Activated CD4-positive, alpha-beta T cell treated with anti-CD3 and anti-CD28 coated beads, Interleukin-2, amount 50 U/mL, for 16 hours (primary cell): Measurements from ENCODE around the gene RESP18.
"Not testable (repeated sequence)": the region's sequence is repeated elsewhere in the genome, so short reads cannot be mapped to it uniquely, and the experiment has no call there.

Experiments used
- DNase-seq: peaks from one replicate; pipeline ENCODE4 v3.0.0-alpha.2; 2020

The RESP18 gene

DNA sequence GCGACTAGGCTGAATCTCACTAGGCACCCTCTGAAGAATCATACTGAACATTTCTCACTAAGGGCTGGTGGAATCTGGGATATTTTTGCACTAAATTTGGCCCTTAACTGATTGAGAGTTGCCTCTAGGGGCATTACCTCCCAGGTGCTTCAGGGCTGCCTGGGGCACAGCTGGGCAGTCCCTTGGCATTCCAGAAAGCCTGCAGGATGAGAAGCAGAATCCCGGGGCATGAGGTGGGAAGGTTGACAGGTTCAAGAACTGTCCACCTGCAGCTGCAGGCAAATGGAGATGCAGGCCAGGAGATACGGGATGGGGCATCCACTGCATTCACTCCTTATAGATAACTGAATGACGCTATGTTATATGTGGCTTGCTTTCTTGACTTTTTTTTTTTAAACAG is 7.4 kb downstream of the RESP18 start:
- DNase-seq, result no peak

DNA sequence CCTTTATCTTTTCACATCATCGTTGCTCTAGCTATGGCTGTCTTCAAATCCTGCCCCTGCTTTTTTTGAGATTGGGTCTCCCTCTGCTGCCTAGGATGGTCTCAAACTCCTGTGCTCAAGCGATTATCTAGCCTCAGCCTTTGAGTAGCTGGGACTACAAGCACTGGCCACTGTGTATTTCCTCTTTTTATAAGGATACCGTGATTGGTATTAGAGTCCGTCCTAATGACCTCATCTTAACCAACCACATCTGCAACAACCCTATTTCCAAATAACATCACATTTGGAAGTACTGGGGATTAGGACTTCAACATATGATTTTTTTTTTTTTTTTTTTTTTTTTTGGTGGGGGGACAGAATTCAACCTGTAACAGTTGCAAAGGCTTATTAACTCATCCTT is 9.1 kb downstream of the RESP18 start:
- DNase-seq, result no peak

DNA sequence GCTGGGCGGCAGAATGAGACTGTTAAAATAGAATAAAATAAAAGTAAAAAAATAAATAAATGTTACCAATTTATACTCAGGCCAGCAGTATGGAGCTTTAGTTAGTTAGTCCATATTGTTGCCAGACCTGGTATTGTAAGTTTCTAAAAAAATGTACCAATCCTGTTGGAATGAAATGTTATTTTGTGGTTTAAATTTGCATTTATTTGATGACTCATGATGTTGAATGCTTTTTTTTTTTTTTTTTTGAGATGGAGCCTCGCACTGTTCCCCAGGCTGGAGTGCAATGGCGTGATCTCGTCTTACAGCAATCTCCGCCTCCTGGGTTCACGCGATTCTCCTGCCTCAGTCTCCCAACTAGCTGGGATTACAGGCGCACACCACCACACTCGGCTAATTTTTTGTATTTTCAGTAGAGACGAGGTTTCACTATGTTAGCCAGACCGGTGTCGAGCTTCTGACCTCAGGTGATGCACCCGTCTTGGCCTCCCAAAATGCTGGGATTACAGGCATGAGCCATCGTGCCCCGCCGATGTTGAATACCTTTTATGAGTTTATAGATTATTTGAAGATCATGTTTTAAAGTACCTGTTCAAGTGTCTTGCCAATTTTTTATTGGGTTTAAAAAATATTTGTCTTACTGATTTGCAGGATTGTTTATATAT is 17.6 kb downstream of the RESP18 start:
- DNase-seq, result no peak

DNA sequence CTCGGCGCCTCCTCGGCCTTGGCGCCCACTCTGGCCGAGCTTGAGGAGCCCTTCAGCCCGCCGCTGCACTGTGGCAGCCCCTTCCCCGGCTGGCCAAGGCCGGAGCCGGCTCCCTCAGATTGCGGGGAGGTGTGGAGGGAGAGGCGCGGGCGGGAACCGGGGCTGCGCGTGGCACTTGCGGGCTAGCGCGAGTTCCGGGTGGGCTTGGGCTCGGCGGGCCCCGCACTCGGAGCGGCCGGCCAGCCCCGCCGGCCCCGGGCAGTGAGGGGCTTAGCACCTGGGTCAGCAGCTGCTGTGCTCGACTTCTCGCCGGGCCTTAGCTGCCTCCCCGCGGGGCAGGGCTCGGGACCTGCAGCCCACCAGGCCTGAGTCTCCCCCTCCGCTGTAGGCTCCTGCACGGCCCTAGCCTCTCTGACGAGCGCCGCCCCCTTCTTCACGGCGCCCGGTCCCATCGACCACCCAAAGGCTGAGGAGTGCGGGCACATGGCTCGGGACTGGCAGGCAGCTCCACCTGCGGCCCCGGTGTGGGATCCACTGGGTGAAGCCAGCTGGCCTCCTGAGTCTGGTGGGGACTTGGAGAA is 19.8 kb downstream of the RESP18 start:
- DNase-seq, result not testable (repeated sequence)

DNA sequence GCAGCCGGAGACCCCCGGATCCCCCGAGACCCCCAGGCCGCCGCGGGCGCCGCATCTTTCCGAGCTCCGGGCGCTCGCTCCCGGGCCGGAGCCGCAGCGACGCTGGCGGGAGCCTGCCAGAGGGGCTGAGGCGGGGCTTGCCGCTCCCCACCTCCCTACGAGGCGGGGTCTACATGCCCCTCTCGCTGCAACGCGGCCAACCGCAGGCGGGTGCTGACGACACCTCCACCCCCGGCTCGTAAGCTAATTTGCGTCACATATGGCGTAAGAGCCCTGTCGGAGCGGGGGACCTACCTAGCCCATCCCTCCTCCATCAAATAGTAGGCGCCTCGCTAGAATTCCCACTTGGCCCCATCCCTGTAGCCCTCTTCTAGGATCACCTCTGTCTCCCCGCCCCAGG is 23.3 kb downstream of the RESP18 start, which contains the start of gene PTPRN:
PTPRN (minus strand) TSS at position 124 of the 400 bp plus-strand sequence; CDS start at position 55, 69 bp downstream.
- no peak for DNase-seq

DNA sequence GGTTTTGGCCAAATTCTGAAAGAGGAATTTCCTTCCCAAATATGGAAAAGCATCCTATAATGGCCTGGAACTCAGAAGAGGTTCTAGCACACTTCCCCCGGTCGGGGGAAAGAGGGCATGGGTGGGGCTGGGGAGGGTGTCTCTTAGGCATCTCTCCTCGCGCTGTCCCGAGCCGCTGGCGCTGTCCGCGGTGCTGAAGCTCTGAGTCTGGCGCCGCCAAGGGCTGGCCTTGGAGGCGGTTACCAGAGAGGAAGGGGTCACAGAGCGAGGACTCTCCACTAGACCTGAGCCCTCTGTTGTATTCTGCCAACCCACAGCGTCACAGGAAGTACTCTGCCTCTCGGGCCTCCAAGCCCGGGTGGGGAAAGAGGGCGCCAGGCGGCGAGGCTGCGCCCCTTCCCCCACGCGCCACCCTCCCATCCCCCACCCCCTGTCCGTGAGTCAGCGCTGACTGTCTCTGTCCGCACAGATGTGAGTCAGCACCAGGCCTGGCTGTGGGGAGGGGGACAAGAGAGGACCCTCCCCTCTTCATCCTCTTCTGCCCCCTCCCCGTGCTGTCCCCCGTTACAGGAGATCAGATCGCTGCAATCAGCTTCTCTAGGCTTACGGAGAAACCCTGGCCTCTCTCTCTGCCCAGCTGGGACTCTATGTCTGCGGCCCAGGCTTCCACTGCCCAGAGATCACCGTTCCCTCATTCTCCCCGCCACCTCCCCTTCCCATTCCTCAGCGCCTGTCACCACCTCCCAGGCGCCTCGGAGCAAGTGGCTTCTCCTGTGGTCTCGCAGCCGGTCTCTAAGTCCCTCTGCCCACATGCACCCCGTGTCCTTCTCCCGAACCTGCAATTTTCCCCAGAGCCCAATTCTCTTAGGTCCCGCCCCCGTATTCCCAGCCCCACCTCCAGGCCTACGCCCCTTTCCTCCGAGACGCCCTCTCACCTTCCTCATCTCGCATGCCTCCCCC is 24.1 kb downstream of the RESP18 start:
- peak; percentile 58 for DNase-seq

DNA sequence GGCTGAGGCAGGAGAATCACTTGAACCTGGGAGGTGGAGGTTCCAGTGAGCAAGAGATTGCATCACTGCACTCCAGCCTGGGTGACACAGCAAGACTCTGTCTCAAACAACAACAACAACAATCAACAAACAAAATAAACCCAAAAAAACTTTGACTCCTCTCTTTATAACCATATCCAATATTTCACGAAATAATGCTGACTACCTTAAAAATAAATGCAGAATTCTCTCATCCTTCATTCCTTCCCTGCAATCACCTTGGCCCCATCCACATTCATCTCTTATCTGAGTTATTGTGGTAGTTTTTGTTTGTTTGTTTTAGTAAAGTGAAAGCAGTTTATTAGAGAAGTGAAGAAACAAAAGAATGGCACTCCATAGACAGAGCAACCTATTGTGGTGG is 26.5 kb downstream of the RESP18 start:
- DNase-seq, result no peak

DNA sequence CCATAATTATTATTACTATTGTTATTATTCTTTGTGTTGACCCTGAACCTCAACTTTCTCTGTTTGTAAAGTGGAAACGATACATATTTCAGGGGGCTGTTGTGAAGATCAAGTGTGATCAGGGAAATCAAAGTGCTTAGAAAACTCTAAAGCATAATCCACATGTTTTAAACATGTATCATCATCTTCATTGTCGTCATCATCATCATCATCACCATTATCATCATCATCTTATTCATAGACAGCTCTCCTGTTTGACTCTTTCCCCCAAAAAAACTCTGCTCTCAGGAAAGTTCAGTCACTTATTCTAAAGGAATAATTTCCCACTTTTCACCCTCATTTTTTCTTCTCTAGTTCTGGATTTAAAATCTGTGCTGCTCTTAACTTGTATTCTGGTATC is 28.3 kb downstream of the RESP18 start:
- no peak for DNase-seq

DNA sequence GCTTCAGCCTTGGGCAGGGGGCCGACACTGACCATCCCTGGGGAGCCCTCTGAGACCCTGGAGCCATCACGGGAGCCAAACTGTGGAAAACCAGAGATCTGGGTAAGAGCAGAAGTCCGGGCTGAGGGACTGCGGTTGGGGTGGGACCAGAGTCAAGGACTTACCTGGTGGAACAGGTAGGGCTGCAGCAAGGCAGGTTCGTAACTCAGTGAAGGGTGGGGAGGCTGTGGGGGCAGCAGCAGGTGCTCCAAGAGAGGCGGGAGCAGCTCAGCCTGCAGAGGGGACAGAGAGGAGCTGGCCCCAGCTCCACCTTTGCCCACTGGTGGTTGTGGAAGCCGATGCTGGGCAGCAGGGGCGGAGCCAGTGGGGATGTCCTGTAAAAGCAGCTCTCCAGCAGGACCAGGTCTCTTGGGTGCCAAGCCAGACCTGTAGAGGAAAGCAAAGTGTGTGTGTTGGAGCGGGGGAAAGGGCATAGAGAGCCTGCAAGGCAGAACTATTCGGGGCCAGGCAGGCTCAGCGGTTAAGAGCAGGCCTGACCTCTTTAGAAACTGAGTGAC is 30.1 kb downstream of the RESP18 start:
- no peak for DNase-seq

DNA sequence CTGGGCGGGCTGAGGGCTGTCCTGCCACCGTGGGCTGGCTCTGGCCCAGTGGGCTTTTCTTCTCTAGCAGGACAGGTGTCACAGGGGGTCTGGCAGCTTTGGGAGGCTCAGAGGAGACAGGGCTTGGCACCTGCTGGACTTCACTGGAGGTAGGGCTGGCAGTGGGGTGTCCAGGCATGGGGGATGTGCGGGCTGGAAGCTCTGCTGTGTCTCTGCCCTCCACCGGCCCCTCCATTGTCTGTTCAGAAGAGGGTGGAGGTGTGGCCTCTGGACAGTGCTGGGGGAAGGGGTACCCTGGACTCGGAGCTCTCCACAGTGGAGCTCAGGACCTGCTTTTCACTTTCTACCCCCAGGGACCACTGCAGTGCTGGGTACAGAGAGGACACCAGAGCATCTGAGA is 32.5 kb downstream of the RESP18 start:
- DNase-seq, result no peak

DNA sequence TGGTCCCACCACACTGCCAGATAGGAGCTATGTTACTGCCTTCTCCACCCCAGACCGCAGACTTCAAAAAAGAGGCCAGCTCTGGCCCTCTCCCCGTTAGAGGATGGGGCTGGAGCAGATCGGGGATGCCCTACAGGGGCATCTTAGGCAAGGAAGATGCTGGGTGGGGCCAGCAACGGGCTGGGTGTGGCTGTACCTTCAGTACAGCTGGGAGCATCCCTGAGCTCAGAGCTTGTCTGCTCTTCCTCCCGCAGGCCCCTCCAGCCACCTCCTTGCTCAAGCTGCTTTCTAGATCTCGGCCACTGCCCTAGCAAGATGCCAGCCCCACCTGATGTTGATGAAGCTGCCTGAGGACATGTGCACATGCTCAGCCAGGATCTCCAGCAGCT is 33.2 kb downstream of the RESP18 start:
- no peak for DNase-seq

DNA sequence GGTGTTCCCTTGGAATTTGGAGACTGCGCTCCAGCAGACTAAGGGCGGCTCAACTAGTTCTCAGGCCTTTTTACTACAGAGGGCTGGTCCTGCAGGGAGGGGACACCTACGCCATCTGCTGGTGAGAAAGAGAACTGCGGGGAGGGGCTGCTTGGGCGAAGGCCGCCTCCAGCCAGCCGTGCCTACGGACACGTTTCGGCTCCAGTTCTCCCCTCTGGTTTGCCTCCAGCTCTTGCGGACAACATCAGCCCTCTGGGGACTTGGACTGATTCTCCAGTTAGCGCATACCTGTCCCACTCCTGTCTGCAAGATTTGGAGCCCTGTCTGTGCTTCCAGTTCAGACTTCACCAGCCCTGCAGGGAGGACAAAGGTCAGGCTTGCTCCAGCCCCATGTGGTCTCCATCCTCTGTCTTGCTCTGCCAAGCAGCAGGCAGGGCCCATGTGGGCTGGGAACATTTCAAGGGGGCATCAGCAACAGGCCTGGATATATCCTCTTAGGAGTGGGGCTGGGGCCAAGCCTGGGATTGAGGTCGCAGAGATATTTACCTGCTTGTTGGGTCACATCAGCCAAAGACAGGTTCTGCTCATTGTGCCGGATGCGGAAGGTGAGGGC is 33.7 kb downstream of the RESP18 start:
- peak; percentile 90 for DNase-seq

DNA sequence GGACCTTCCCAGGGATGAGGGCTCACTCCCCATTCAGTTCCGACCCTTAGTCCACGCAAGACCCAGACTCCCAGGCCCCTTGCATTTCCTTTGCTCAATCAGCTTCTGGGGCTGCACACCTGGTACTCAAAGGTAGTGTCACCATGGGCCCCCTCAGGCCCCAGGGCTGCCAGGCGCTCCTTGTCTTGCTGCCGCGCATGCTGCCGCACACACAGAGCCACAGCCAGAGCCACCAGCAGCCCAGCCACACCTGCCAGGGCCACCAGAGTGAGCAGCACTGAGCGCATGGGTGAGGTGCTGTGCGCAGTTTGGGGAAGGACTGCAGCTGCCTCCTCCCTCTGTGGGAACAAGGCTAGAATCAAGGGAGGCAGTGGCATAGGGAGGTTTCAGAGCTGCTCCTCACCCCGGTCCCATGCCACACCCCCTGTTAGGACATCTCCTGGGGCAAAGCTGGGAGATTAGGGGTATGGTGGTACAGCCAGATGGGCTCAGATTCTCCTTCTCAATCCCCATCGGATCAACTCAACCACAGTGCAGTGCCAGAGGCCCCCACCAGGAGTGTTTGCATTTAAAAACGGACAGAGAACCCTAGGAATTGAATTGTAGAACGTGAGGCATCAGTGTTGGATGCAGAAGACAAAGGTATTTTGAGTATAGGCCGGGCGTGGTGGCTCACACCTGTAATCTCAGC is 34.6 kb downstream of the RESP18 start:
- DNase-seq, result no peak

DNA sequence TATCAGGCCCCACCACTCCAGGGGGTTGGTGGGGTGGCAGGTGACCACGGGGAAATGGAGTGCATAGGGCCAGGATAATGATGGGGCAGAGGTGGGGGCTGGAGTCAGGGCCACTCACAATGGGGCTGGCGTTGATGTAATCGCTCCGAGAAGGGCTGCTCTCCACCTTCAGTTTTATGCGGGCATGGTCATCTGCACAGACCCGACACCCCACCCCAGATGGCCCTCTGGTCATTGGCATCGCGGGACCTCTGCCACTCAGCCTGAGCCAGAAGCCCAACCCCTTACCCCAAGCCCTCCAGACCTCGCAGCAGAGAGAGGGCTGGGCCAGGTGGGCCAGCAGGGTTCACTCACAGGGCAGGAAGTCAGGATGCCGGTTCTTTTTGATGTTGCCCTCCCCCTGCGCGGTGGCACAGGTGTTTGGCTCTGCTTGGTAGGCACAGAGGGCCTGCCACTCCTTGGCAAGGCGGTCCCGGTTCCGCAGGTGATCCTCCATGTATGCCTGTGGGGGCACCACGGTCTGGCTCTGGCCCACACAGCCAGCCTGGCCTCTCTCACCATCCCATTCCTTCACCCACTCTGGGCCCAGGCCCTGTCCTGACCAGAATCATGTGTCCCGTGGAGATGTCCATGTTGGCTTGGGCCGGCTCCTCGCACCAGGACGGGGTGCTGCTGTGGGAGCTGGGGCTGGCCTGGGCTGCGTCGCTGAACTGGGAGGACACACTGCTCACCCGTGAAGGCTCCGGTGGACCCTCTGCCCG is 35.7 kb downstream of the RESP18 start:
- DNase-seq, result no peak

DNA sequence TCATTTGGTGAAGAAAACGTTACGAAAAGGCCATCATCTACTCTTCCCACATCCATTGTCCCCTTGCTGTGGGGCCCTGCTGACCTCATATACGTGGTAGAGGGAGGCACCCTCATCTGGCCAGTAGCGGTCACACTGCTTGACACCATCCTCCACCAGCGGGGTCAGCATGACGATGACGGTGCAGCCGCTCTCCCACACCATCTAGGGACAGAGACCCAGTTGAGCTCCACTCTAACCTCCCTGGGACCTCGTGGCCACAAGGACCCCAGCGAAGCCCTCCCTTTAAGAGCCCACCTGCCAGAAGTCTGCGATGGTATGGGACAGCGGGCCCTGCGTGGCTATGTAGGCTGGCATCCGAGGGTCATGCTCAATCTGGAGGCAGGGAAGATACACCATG is 36.4 kb downstream of the RESP18 start:
- DNase-seq, result no peak

DNA sequence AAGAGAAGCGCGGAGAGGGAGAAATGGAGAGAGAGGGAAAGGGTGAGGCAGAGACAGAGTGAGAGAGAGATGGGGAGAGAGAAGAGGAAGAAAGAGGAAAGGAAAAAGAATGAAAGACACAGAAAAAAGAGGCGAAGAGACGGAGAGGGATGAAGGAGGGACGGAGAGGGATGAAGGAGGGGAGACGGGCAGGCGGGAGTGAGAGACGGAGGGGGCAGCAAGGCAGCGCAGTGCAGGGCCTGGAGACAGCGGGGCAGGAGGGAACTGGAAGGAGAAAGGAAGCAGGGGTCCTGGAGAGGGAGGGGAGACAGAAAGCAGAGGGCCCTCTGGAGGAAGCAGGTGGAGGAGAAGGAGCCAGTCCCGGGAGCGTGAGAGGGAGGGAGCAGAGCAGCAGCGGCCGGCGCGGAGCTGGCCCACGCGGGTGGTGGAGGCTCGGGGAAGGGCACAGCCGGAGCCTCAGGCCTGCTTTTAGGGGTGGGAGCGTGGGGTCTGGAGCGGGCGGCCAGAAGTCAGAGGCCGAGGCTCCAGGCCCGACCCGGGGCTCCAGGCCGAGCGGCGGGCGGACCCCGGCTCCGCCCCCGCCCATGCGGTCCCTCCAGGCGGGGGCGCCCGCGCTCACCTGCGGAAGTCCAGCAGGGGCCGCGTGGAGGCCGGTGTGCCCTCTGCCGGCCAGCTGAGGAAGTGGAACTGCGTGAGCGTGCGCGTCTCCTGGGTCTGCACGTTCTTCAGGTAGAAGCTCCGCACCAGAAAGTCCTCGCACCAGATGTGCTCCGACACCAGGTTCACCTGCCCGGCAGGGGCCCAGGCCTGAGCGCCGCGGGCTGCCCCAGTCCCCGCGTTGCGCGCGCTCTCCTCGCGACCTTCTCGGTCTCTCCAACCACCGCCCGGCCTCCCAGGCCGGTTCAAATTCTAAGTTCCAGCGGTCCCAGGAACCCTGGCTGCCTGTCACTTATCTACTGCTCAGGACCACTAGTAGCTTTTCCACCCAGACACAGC is 37.9 kb downstream of the RESP18 start:
- DNase-seq, result peak; percentile 90

DNA sequence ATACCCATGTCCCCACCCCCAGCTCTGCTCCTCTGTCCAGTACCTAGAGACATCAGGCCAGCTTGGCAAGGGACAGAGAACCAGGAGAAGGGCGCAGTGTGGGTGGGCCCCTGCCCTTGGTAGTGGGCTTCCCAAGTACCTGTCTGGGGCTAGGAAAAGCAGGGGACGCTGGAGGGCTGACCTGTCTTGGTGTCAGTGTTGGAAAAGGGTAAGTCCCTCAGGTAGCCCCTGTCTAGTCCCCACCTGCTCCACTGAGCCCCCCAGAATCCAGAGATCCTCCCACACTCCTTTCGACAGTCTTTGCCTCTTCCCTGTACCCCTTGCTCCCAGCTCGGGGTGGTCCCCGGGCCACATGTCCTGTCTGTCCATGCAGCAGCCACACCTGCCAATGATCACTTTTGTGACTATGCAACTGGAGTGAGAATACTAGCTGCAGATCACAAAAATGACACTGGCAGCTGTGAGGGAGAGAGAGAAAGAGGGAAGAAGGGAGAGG is 38.8 kb downstream of the RESP18 start:
- no peak for DNase-seq

DNA sequence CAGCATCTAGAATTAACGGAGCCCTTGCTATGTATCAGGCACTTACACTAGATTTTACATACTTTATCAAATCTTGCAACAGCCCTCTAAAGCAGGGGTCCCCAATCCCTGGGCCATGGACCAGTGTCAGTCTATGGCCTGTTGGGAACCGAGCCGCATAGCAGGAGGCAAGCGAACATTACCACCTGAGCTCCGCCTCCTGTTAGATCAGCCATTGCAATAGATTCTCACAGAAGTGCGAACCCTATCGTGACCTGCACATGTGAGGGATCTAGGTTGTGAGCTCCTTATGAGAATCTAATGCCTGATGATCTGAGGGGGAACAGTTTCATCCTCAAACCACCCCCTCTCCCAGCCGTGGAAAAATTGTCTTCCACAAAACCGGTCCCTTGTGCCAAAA is 39.9 kb downstream of the RESP18 start:
- no peak for DNase-seq

DNA sequence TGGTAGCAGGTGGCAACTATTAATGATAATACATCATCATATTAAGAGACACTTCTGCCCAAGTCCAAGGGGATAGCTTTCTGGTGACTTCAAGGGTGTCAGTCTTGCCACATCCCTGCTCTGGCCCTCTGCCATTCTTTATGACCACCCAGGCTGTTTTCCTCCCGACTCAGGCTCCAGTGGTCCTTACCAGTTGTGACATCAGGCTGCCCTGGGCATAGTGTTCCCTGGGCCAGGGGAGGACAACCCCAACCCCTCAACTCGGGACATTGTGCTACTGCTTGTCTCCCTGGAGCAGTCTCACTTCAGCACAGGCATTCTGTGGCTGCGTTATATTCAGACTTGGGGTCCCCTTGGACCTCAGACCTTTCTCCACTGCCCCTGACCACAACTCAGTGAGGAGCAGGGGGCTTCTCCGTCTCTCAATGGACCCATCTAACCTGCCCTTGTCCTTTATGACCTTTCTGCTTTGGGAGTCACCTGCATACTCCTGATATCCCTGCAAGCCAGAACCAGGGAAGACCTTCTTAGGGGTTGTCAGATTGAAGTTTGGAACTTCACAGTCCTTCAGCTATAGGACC is 40.5 kb downstream of the RESP18 start:
- DNase-seq, result no peak

DNA sequence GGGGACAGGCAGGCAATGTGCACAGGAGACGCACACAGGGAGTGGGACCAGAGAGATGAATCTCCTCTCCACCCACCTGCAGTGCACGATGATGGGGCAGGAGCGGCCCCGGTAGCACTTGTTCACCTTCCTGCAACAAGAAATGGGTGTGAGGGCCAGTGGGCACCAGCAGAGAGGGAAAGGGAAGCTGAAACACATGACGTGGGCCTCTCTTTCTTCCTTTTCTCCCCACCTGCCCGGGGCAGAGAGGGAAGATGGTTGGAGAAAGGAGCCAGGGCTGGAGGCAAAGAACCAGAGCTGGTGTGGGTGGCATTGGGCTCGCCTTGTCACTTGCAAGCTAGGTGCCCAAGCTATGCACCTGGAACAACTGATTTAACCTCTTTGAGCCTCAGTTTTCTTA is 41.1 kb downstream of the RESP18 start:
- DNase-seq, result no peak
